Measurements from ENCODE around the gene VAV3. TPM values are rescaled to one million over a fixed set of nuclear protein-coding genes. Genes with fewer than 3 reads are reported as not detected.
"Not testable (repeated sequence)": the region's sequence is repeated elsewhere in the genome, so short reads cannot be mapped to it uniquely, and the experiment has no call there.

The VAV3 gene
- total RNA-seq, 2 experiments from 2014 or later = 2.3 to 8.3 TPM

DNA sequence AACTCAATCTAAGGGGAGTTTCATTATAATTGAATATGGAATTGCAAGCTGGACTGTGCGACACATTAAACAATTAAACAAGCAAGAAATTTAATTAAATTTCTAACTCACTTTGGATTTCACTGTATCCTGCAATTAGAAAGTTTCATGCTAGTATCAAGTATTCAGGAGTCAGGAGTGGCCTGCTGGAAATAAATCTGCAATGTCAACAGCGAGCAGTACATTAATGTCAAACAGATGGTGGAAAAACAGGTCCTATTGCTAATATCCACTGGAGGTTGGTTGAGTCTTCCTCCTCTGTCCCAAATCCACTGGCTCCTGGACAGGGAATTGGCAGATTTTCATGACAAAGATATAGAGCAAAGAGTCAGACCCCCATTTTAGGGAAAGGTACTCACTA is 237.1 kb downstream of the VAV3 start:
- Histone ChIP-seq H4K20me1 (ENCODE audit: insufficient read depth, low read length) (no peaks in the 10 kb centered on the region), H3K4me2 (ENCODE audit: low read length) (no peak overlapping the region), H3K9me3 (ENCODE audit: low read length) (no peaks in the 10 kb centered on the region), H3K4me1 (ENCODE audit: insufficient read depth, low read length, poor library complexity, severe bottlenecking) (no peaks in the 10 kb centered on the region), H3K79me2 (ENCODE audit: insufficient read depth, low read depth, low read length) (no peaks in the 10 kb centered on the region), H3K27ac (ENCODE audit: low read depth, low read length, poor library complexity, severe bottlenecking) (no peak overlapping the region), H2AFZ (ENCODE audit: low read length) (no peak overlapping the region), H3K9me2 (ENCODE audit: insufficient read depth, low read length) (no peaks in the 10 kb centered on the region), H3K4me3 (ENCODE audit: low read depth, low read length, poor library complexity, severe bottlenecking) (no peak overlapping the region), H3K36me3 (ENCODE audit: insufficient read depth, low read length) (no peaks in the 10 kb centered on the region)
- no TSS peak for BruUV-seq (replicated peaks)
- intact Hi-C loops (cut with micrococcal nuclease; ENCODE audit: unreplicated experiment) = no loop called here
- ChIA-PET CTCF (ENCODE audit: unreplicated experiment) (no interaction called here), POLR2A (interaction anchor here (0.7 to 1.2 kb wide), 2 partner anchors 11 to 28 kb away, joined by 3 read pairs; no protein-coding TSS in a partner anchor)
- TF ChIP-seq, protein P1, sequence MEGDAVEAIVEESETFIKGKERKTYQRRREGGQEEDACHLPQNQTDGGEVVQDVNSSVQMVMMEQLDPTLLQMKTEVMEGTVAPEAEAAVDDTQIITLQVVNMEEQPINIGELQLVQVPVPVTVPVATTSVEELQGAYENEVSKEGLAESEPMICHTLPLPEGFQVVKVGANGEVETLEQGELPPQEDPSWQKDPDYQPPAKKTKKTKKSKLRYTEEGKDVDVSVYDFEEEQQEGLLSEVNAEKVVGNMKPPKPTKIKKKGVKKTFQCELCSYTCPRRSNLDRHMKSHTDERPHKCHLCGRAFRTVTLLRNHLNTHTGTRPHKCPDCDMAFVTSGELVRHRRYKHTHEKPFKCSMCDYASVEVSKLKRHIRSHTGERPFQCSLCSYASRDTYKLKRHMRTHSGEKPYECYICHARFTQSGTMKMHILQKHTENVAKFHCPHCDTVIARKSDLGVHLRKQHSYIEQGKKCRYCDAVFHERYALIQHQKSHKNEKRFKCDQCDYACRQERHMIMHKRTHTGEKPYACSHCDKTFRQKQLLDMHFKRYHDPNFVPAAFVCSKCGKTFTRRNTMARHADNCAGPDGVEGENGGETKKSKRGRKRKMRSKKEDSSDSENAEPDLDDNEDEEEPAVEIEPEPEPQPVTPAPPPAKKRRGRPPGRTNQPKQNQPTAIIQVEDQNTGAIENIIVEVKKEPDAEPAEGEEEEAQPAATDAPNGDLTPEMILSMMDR (conservative IDR thresholded peaks at IDR 0.05; ENCODE audit: low read length) = no peak
- no peak for TF ChIP-seq EZH2phosphoT487 (IDR thresholded peaks at IDR 0.05; ENCODE audit: borderline replicate concordance, low read depth, low read length)
- DNase-seq (ENCODE audit: low spot score) = no peak

DNA sequence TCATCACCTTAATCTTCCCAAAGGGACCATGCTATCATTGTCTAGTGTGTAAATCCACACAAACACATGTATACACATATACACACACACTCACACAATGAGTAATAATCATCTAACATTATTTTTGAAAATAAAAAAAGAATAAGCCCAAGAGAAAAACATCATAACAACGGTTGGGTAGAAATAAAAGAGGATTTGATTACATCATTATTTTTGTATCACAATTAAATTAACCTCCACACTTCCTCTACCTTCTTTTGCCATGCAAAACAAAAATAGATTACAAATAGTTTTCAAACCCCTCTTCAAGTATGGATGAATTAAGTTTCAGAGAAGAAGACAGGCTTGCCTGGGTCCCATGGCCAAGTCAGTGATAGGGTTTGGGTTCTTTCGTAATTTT is 238.1 kb downstream of the VAV3 start:
- TF ChIP-seq, protein P1 (conservative IDR thresholded peaks at IDR 0.05; ENCODE audit: low read length) = no peak
- no peak for TF ChIP-seq EZH2phosphoT487 (IDR thresholded peaks at IDR 0.05; ENCODE audit: borderline replicate concordance, low read depth, low read length)
- POLR2A ChIA-PET = interaction anchor here (0.6 to 0.7 kb wide), 2 partner anchors 221 to 460 kb away, joined by 3 read pairs; no protein-coding TSS in a partner anchor
- Histone ChIP-seq H3K27ac (ENCODE audit: low read depth, low read length, poor library complexity, severe bottlenecking) (no peak overlapping the region), H3K9me3 (ENCODE audit: low read length) (no peaks in the 10 kb centered on the region), H2AFZ (ENCODE audit: low read length) (no peak overlapping the region), H3K4me2 (ENCODE audit: low read length) (no peak overlapping the region), H3K9me2 (ENCODE audit: insufficient read depth, low read length) (no peaks in the 10 kb centered on the region), H3K36me3 (ENCODE audit: insufficient read depth, low read length) (no peaks in the 10 kb centered on the region), H4K20me1 (ENCODE audit: insufficient read depth, low read length) (no peaks in the 10 kb centered on the region), H3K4me3 (ENCODE audit: low read depth, low read length, poor library complexity, severe bottlenecking) (no peak overlapping the region), H3K79me2 (ENCODE audit: insufficient read depth, low read depth, low read length) (no peaks in the 10 kb centered on the region), H3K4me1 (ENCODE audit: insufficient read depth, low read length, poor library complexity, severe bottlenecking) (no peaks in the 10 kb centered on the region)
- BruUV-seq (replicated peaks) = no TSS peak
- intact Hi-C loops (cut with micrococcal nuclease; ENCODE audit: unreplicated experiment) = no loop called here
- CTCF ChIA-PET (ENCODE audit: unreplicated experiment) = no interaction called here
- no peak for DNase-seq (ENCODE audit: low spot score)

DNA sequence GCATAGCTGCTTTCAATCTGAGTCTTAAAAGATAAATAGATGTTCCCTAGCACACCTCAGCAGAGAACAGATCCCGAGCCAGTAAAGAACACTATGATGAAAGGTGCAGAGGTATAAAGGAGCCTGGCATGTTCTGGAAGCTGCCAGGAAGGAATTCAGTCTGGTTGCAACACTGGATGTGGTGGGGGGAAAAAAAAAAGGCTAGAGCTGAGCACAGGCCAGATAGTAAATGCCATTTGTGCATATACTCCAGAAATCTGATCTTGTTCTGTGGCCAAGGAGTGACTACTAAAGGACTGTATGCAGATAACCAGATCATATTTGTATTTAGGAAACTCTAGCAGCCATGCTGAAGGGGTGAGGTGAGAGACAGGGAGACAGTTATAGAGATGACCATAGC is 240.3 kb downstream of the VAV3 start:
- TF ChIP-seq, protein P1 (conservative IDR thresholded peaks at IDR 0.05; ENCODE audit: low read length) = no peak
- TF ChIP-seq EZH2phosphoT487 (IDR thresholded peaks at IDR 0.05; ENCODE audit: borderline replicate concordance, low read depth, low read length) = no peak
- no peaks in the 10 kb centered on the region for H3K9me3 ChIP-seq (ENCODE audit: low read length)

DNA sequence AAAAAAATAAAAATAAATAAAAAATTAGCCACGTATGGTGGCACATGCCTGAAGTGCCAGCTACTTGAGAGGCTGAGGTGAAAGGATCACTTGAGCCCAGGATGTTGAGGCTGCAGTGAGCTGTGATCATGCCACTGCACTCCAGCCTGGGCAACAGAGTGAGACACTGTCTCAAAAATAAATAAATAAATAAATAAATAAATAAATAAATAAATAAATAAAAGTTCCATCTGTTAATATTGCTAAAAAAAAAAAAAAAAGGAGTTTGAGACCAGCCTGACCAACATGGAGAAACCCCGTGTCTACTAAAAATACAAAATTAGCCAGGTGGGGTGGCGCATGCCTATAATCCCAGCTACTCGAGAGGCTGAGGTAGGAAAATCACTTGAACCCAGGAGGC is 244.8 kb downstream of the VAV3 start:
- H4K20me1 ChIP-seq (ENCODE audit: insufficient read depth, low read length); H3K36me3 ChIP-seq (ENCODE audit: insufficient read depth, low read length); DNase-seq (ENCODE audit: low spot score); H3K4me3 ChIP-seq (ENCODE audit: low read depth, low read length, poor library complexity, severe bottlenecking); BruUV-seq (replicated peaks); POLR2A ChIA-PET; H2AFZ ChIP-seq (ENCODE audit: low read length); H3K4me1 ChIP-seq (ENCODE audit: insufficient read depth, low read length, poor library complexity, severe bottlenecking); H3K9me3 ChIP-seq (ENCODE audit: low read length); H3K79me2 ChIP-seq (ENCODE audit: insufficient read depth, low read depth, low read length); H3K4me2 ChIP-seq (ENCODE audit: low read length); H3K27ac ChIP-seq (ENCODE audit: low read depth, low read length, poor library complexity, severe bottlenecking); CTCF ChIA-PET (ENCODE audit: unreplicated experiment); intact Hi-C loops (cut with micrococcal nuclease; ENCODE audit: unreplicated experiment); H3K9me2 ChIP-seq (ENCODE audit: insufficient read depth, low read length): not testable (repeated sequence)

More for the DNA sequence above, 240.3 kb downstream of the VAV3 start:
- ChIA-PET CTCF (ENCODE audit: unreplicated experiment) (no interaction called here), POLR2A (interaction anchor here (0.6 to 2.2 kb wide), 3 partner anchors 9 to 300 kb away, joined by 3 to 8 read pairs (median 4); no protein-coding TSS in a partner anchor)
- Histone ChIP-seq H3K4me1 (ENCODE audit: insufficient read depth, low read length, poor library complexity, severe bottlenecking) (no peaks in the 10 kb centered on the region), H3K36me3 (ENCODE audit: insufficient read depth, low read length) (no peaks in the 10 kb centered on the region), H2AFZ (ENCODE audit: low read length) (no peak overlapping the region), H4K20me1 (ENCODE audit: insufficient read depth, low read length) (no peaks in the 10 kb centered on the region), H3K9me2 (ENCODE audit: insufficient read depth, low read length) (no peaks in the 10 kb centered on the region), H3K4me3 (ENCODE audit: low read depth, low read length, poor library complexity, severe bottlenecking) (no peak overlapping the region), H3K79me2 (ENCODE audit: insufficient read depth, low read depth, low read length) (no peaks in the 10 kb centered on the region), H3K27ac (ENCODE audit: low read depth, low read length, poor library complexity, severe bottlenecking) (no peak overlapping the region), H3K4me2 (ENCODE audit: low read length) (no peak overlapping the region)
- BruUV-seq (replicated peaks) = no TSS peak
- no peak for DNase-seq (ENCODE audit: low spot score)
- intact Hi-C loops (cut with micrococcal nuclease; ENCODE audit: unreplicated experiment) = no loop called here

All from OCI-LY7 (cell line).